Esophagus squamous epithelium (tissue), 4 donors: ENCODE results near the gene CCDC70.

Source experiments
- CTCF ChIP-seq, 6 experiments: fragments of 450-650 bp in 4 of 6; fragments of 200-600 bp in 2 of 6; sonication (generic) in 2 of 6; IDR thresholded peaks; one replicate each; pipeline ENCODE4 v1.5.1; 2016 to 2019; ENCODE audit warnings: antibody characterized with exemption in 6 of 6, mild to moderate bottlenecking in 4 of 6, moderate library complexity in 4 of 6
- POLR2A ChIP-seq, 4 donors: fragments of 450-650 bp; IDR thresholded peaks; one replicate each; pipeline ENCODE4 v1.6.1; 2017; ENCODE audit warnings: antibody characterized with exemption in 4 of 4, mild to moderate bottlenecking in 4 of 4, moderate library complexity in 3 of 4

GRCh38 chr13:51818276-51818675, 43.5 kb upstream of the CCDC70 start:
- TF ChIP-seq POLR2A (IDR thresholded peaks at IDR 0.05) (no peak), CTCF (IDR thresholded peaks at IDR 0.05) (no peak)
